GM19328 (cell line): Measurements from ENCODE around the gene HIPK4.
"Not testable (repeated sequence)": the region's sequence is repeated elsewhere in the genome, so short reads cannot be mapped to it uniquely, and the experiment has no call there.

Experiments used
- ATAC-seq: cut with Tn5 transposase; IDR thresholded peaks from one replicate; pipeline ENCODE4 v1.9.1; 2021; ENCODE audit warnings: mild to moderate bottlenecking, moderate library complexity; ENCODE audit not compliant: unreplicated experiment

Gene HIPK4

GRCh38 chr19:40390084-40390742, at the start of gene HIPK4:
HIPK4 (minus strand) TSS chr19:40390181; CDS start chr19:40389902, 279 bp downstream.
- no peak for ATAC-seq

- ATAC-seq, result no peak
Measured at GRCh38 chr19:40438284-40438683, 48.3 kb upstream of the HIPK4 start.

- no peak for ATAC-seq
Measured at GRCh38 chr19:40433391-40434216, 43.6 kb upstream of the HIPK4 start.

- ATAC-seq, result not testable (repeated sequence)
Measured at GRCh38 chr19:40432760-40433159, 42.8 kb upstream of the HIPK4 start.

- no peak for ATAC-seq
Measured at GRCh38 chr19:40431698-40432097, 41.7 kb upstream of the HIPK4 start.

GRCh38 chr19:40430242-40430641, 40.3 kb upstream of the HIPK4 start:
- not testable (repeated sequence) for ATAC-seq

- ATAC-seq, result not testable (repeated sequence)
Measured at GRCh38 chr19:40428197-40428596, 38.2 kb upstream of the HIPK4 start.

- peak; percentile 82 for ATAC-seq
Measured at GRCh38 chr19:40425450-40426287, 35.7 kb upstream of the HIPK4 start, which contains the start of gene SERTAD1. SERTAD1 (minus strand) TSS chr19:40425992; CDS start chr19:40423546, 2,446 bp downstream.

GRCh38 chr19:40424637-40425449, 34.9 kb upstream of the HIPK4 start:
- ATAC-seq, result no peak

- ATAC-seq, result no peak
Measured at GRCh38 chr19:40423938-40424337, 34.0 kb upstream of the HIPK4 start.

- ATAC-seq, result no peak
Measured at GRCh38 chr19:40422748-40423566, 33.0 kb upstream of the HIPK4 start.

- ATAC-seq, result no peak
Measured at GRCh38 chr19:40421993-40422747, 32.2 kb upstream of the HIPK4 start.

- ATAC-seq, result no peak
Measured at GRCh38 chr19:40420766-40421765, 31.1 kb upstream of the HIPK4 start.

- ATAC-seq, result no peak
Measured at GRCh38 chr19:40420451-40420765, 30.4 kb upstream of the HIPK4 start.

- no peak for ATAC-seq
Measured at GRCh38 chr19:40419780-40420179, 29.8 kb upstream of the HIPK4 start.

GRCh38 chr19:40419066-40419612, 29.2 kb upstream of the HIPK4 start:
- no peak for ATAC-seq

GRCh38 chr19:40418040-40418439, 28.1 kb upstream of the HIPK4 start:
- ATAC-seq, result no peak

GRCh38 chr19:40417643-40417981, 27.6 kb upstream of the HIPK4 start:
- no peak for ATAC-seq
